HT1080 (cell line): ENCODE data around the gene OGA. TPM values are rescaled to one million over a fixed set of nuclear protein-coding genes. Genes with fewer than 3 reads are reported as not detected.
A peak's percentile ranks its signal among the peaks of the same experiment; 100 is the strongest.

Experiments
- DNase-seq: peaks from one replicate; pipeline ENCODE4 v3.0.0-alpha.2; 2015; ENCODE audit warnings: low read depth
- polyA plus RNA-seq, 2 experiments: library from polyadenylated mRNA; depleted of rRNA; stranded (reverse); fragments of >200 nt; gene quantifications; 2 replicates each; pipeline ENCODE4 v1.2.3, GENCODE V29; 2015
- total RNA-seq: library from RNA; depleted of rRNA; stranded (reverse); fragments of >200 nt; shearing (Covaris generic); gene quantifications from 2 replicates; pipeline ENCODE4 v1.2.3, GENCODE V29; 2014; rRNA removed

OGA gene
- total RNA-seq = 42.5 and 45.6 TPM in 2 replicates
- polyA plus RNA-seq (2015; cell fraction: cytosol; rRNA removed) = 34.7 and 43.3 TPM in 2 replicates
- 211 and 214 TPM in 2 replicates for polyA plus RNA-seq (2015; cell fraction: nucleus; rRNA removed)

DNA sequence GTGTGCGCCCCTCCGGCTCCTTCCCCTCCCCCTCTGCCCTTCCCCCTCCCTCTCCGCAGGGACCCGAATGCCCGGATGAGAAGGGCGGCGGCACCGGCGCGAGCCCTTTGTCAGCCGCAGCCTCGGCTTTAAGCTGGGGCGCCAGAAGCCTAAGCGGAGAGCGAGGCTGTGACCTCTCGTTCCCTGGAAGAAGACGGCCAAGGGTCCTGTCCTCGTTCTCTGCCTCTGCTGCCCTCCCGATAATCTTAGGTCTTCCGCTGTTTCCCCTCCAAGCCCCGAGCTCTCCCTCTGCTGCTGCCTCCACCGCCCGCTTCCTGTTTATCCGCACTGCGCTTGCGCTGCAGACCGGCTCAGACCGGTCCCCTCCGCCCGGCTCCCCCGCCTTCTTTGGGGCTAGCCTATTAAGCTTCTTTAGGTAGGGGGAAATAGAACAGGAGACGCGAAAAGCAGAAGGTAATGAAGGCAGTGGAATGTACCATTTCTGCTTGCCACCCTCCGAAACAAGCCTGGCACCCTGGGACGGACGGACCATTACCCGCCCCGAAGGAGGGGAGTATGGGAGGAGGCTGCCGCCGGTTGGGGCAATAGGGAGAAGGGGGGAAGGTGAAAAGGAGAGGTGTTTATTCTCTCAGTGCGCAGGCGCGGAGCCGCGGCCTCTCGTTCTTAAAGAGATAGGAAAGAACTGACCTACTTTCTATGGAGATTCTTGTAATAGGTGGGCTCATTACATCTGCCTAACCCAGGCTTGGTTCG, at the start of gene OGA:
Gene OGA, minus strand, starts transcription at position 326 of the 753 bp plus-strand sequence. CDS start 422 bp downstream, outside the sequence.
- DNase-seq = peak; percentile 99

DNA sequence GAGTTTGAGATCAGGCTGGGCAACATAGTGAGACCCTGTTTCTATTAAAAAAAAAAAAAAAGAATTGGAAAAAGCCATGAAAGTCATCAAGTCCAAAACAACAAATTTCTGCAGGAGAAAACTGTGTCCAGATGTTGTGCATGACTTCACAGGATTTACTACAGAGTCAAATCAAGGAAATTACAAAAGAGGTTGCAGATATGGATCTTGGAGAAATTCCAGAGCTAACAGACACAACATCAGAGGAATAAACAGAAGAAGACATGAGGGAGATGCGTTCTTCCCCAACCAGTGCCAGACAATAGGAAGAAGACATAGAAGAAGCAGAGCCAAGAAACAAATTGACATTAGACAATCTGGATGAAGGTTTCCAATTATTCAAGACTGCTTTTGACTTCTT, 49.7 kb upstream of the OGA start:
- DNase-seq = no peak

DNA sequence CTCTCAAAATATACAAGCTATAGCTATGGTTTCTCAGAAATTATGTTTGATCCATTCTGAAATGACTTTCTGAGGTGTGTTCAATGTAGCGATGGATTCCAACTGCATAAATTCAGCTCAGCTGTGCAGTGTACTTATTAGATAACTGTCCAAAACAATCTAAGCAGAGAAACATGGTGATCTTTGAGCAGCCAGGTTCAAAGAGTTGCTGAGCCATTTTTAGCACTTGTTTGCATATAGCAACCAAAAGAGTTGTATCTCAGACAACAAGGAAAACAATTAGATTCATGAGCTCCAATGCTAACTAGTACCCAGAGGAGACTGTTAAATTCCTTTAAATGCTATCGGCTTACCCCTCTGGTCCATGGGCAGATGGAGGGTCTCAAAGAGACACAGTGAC, 41.3 kb upstream of the OGA start:
- DNase-seq = no peak

DNA sequence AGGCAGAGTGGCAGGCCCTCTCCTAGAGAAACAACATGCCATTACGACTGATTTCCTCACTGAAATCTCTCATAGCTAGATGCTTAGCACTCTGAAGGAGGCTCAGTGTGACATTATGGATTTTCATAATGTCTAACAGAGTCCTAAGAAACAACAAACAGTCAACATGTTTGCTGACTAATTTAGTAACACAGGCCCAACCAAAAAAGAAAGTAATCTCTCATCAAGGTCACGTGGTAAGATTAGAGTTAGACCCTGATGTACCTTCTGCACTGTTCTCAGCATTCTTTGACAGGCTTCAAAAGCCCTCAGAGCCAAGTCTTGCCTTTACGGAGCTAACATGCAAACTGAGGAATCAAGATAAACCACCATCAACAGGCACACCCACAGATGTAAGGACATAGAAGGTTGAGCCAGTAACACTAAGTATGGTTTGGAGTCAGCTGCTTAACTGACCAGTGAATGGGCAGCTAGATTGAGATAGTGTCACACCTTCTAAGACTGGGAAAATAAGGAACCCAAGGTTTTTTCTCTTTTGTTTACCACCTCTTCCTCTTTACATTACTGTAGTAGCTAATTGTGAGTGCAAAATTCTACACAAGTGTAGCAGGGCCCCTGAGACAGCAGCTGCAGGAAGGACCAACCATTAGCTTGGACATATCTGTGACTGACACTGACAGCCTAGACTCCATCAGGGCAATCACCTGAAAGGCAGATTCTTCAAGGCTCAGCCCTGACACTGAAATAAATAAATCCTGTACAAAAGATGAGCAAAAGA, 40.7 kb upstream of the OGA start:
- DNase-seq = no peak

DNA sequence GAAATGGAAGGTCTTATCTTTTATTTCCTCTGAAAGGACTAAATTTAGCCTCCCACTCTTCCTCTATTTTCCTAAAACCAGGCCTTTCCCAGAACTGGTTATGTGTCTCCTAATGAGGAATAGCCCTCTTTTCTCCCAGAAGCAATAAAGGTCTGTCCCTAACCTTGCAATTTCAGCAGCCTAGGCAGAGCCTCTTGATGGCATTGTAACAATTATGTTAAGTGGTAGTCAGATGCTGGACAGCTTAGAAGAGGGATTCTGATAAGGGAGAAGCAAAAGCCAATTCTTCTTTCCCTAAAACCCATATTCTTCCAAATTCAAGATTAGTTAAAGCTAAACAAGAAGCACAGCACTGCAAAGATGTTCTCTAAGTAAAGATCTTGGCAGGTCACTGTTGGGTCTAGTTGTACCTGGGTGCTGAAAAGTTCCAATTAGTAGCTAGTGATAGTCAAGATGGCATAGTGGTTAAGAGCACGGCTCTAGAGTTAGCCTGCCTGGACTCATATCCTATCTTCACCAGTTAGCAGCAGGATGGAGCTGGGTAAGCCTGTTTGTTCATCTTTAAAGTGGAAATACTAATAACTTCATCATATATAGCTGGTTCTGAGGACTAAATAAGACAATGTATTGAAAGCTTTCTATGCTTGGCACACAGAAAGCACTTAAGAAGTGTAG, 39.7 kb upstream of the OGA start:
- DNase-seq = no peak

DNA sequence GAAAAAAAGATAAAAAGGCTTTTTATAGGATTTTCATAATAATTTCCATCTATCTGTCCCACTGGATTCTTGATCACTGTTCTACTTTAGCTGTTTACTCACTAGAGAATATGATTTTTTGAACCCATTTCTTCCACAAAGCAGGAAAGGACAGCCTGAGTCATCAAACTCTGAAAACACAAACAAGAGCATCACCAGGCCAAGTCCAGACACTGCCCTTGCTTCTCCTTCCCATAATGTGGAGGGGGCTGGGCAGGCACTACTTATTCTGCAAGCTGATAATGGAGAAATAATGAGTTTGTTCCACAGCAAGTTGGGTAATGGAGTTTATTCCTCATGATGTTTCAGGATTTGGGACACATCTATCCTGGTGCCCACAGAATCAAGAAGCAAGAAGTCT, 38.4 kb upstream of the OGA start:
- DNase-seq = peak; percentile 25

DNA sequence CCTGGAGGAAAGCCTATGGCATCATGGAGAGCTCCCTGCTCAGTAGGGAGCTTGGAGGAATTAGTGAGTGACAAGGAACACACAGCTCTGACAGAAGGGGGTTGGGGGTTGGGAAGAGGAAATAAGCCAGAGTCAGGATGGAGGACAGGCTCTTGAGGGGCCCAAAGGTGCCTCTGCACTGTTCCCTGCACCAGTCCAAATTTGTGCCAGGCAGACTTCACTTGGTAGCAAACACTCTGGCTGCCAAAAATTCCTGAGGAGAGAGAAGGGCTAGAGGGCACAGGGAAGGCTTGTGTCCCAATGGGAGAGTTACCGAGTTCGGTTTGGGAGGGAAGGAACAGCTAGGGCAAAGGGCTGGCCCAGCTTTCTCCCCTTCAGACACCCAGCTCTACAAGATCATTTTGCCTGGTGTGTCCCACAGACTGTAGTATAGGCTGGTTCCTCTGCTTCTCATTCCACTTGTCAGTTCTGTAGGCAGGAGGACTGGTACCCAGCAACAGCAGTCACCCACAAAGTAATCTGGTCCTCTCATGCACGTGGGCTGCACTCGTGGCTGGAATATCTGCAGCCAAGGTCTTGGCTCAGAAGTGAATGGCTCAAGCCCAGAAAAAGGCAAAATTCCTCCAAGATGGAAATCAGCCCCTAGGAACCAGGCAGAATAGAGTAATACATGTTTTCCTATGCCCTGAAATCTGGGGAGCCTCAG, 33.3 kb upstream of the OGA start:
- no peak for DNase-seq

DNA sequence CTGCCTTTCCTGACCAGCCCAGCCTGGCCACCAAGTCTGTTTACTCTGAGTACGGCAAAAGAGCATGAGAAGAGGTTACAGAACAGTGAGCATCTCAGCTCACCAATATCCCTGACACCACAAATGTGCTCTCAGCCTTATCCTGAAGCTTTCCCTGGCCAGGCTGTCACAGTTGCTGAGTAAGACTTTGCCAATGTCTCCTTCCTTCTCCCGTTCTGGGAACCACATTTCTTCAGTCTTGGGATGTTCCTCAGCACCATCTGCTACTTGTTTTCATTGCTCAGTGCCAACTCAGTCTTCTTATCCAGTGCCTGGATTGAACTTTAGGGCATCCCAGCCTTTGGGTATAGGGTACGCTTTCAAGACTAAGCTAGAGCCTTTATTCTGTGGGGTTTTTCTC, 32.5 kb upstream of the OGA start:
- DNase-seq = no peak

DNA sequence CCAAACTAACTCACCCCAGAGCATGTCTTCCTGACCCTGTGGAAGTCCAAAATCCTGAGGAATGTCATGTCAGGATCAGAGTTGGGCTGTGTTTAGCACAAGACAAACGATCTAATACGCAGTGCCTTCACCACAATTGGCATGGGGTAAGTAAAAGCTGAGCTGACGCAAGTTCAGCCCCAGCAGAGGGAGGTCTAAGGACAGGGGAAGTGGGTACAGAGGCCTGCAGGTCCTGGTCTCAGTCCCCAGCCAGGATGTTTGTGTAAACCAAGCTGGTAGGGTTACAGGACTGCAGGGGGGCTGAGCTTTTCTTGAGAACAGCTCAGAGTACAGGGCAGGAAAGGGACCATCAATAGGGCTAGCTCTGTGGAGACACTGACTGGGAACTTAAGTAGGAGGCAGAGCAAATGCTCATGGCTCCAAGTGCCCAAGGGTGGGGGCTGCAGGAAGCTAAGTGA, 30.7 kb upstream of the OGA start:
- DNase-seq = no peak

DNA sequence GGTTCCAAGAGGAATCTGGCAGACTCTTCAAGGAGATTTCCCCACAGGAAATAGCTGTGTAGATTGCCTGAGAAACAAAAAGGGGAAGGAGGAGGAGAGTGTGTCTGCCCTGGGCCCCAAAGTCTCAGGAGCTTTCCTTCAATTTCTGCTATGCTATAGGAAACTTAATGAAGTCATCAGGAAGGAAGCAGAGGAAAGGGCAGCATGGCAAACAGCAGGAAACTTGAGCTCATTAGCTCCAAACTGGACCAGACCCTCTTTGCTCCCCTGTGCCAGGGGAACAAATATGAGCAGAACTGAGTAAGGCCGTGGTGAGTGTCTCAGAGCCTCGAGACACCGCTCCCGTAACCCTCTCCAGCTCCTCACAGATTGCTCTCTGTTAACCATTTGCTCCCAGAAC, 30.2 kb upstream of the OGA start:
- DNase-seq = no peak

DNA sequence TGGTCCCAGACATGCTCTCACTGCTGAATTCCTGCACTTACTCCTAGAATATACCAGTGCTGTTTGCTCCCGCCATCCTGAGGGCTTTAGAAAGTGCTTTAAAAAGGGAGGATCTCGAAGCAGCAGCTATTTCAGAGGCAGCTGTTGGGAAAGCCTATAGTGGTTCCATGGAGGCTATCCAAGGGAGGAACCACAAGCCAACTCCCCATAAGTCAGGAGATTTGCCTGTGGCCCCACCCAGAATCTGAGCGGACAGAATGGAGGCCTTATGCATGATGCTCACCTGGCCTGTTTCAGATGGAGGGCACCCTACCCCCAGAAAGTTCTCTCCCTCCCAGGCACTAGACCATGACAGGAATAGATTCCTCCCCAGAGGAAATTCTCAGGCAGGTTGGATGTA, 27.6 kb upstream of the OGA start:
- DNase-seq = no peak

DNA sequence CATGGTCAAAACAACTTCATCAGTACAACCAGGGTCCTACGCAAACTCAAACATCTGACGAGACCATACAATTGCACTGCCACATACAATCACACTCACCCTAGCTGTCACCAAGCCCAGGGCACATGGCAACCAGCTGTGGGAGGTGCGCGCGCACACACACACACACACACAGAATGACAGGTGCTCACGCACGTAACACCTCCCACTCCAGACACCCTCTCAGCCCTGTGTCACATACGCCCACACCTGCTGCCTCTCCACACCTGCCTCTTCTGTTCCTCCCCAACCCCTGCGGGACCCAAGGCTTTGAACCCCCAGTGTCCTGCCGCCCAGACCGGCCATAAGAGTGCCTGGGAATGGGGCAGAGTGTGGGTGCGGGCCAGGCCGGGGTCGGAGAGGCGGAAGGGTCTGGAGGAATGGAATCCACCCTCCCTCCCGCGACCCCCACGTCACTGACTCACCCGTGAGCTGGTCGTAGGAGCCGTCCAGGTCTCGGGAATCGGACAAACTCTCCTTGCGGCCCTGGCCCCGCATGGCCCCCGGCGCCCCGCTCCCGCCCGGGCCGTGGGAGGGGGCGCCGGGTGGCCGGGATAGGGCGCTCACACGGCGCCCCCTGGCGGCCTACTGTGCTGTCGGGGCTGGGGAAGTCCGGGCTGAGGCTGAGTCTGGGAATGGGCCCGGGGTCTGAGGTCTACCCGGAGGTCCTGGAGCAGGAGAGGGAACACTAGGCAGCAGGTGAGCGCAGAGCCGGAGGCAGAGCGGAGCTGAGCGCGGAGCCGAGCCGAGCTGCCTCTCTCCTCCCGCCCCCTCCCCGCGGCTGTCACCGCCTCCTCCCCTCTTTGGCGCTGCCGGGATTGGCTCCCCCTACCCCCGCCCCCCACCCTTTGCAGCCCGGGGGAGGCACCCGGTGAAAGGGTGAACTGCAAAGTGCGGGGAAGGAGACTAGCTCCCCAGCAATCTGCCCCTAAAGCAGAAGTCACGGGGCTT, 25.1 kb upstream of the OGA start, which contains the start of gene KCNIP2:
Gene KCNIP2, minus strand, starts transcription at position 769 of the 990 bp plus-strand sequence. Its CDS starts 232 bp downstream, at position 537.
- no peak for DNase-seq

DNA sequence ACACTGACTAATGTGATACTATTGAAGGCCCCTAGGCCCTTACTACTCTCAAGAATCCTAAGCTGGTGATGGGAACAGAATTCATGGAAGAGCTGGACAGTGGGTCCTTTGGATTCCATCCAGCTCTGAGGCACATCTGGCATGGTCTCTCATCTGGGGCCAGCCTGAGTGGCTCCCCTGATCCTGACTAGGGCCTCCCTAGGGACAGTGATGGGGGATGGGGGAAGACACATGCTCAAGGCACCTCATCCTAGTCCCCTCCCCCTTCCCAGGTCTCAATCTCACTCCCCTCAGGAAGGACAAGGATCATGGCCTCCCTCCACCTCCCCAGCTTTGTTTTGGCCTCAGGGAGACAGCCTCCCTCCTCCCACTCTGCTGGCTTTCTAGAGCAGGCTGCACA, 23.6 kb upstream of the OGA start:
- no peak for DNase-seq

DNA sequence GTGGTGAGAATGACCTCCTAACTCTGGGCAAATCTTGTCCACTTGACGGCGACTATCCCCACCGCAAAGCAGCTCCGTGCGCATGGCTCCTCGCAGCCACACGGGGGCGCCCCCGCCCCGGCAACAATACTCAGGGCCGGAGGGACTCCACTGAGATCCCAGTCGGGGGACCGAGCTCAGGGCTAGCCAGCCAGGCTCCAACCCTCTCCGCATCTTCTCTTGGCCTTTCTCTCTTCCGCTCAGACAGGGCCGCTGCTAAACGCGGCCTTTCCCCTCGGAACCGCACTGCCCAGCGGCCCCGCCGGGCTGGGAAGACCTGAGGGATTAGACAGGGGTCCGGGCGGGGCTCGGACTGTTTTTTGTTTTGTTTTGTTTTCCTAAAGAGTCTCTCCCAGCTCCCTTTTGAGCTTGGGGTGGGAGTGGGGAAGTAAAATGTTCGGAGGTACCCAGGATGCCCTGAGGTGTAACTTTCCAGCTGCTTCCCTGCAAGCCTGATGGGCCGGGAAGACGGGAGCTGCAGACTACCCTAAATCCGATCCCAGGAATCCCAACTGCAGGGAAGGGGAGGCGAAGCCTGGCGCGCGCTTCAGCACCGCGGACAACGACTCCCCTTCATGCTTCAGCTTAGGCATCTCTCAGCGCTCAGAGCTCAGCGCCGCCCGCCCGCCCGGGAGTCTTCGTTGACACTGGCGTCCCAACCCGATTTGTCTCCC, 22.7 kb upstream of the OGA start:
- DNase-seq = peak; percentile 82

DNA sequence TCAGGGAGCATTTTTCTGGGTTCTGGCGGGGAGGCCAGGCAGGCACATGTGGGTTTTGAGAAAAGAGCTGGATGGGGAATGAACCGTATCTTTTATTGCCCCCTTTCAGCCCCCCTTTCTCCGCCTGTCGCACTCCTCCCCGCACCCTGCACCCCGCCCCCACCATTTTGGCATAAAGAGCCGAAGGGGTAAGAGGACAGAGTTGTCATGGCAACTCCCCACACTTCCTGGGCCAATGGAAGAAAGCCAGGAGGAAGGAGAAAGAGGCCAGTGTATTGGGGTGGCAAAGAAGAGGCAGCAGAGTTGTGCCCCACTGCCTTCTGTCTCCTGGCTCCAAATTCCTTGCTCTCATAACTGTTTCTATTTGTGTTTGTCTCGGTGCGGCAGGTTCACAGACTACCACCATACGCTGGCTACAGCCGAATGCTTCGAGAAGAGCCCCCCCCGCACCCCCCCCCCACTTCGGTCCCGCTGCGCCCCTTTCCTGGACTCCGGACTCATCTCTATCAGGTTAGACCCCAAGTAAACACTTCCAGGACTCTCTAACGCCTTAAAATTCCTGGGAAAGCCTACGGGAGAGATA, 21.9 kb upstream of the OGA start:
- no peak for DNase-seq

DNA sequence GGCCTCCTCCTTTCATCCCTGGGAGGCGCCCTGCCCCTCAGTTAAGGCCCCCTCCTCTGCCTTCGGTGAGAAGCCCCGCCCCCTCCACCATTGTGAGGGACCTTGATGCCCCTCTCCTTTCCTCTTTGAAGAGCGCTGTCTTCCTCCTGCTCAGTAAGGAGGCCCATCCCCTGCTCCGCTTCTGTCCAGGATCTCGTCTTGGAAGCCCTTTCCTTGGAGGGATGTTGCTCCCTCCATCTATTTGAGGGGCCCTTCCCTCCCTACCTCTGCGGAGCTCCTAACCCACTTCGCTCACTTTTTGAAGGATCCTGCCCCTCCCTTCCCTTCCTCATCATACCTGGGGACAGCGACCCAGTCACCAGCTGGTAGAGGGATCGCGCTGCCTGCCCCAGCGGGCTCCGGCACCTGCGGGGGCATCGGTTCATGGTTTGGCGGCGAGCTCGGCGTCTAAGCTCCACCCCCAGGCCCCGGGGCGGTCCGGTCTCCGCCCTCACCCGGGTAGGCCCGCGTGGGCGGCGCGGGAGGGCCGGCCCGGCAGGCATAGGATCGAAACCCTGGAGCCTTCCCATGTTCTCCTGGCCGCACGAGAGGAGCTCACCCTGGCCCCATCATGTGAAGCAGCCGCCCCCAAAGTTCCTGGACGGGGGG, 21.3 kb upstream of the OGA start:
- DNase-seq = no peak

DNA sequence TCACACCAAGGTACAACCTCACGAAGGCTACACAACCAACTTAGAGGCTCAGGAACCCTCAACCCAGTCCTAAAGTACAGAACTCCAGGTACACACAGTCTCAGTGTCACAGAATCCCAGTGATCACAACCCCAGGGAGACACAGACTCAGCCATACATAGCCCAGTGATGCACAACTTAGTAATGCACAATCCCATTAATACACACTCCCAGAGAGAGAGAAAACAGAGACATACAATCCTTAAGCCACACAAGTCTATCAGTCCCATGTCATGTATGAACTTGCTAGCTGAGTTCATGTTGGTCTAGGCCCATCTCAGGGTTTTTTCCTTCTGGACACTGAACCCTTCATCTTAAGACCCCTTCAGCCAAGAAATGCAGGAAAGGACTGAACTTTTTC, 20.8 kb upstream of the OGA start:
- no peak for DNase-seq

DNA sequence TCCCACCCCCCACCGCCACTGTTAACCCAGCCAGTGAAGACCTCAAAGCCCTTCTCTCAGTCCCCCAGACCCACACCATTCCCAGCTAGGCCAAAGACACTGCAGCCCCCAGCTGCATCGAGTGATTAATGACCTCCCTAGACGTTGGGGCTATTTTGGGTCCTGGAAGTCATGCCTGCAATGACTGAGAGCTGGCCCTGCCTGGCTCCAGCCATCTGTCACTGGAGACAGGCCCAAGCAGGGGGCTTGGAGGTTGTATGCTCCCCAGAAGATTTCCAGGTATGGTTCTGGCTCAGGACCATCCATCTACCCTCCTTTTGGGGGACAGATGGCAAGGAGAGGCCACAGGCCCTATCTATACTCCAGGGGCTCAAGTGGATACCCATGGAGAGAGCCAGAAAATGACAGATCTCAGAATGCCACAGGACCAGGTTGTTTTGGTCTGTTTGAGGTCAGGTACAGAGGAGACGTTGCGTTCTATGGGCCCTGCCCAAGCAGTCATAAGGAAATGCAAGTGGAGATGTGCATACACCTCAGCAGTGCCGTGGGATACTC, 20.2 kb upstream of the OGA start:
- DNase-seq = no peak
